Mucosa of stomach (tissue), 1 donor: ENCODE measurements around the gene CCDC13.

Source experiments
- H3K27me3 ChIP-seq: one replicate; pipeline ENCODE4 v1.7.0; 2013; ENCODE audit warnings: mild to moderate bottlenecking, low read length; ENCODE audit not compliant: control insufficient read depth, insufficient read depth
- H3K36me3 ChIP-seq: one replicate; pipeline ENCODE4 v1.7.0; 2013; ENCODE audit warnings: low read length; ENCODE audit not compliant: control insufficient read depth, insufficient read depth
- H3K4me1 ChIP-seq: one replicate; pipeline ENCODE4 v1.7.0; 2013; ENCODE audit warnings: mild to moderate bottlenecking, low read length; ENCODE audit not compliant: control insufficient read depth, insufficient read depth
- H3K4me3 ChIP-seq: one replicate; pipeline ENCODE4 v1.7.0; 2013; ENCODE audit warnings: low read length
- H3K9ac ChIP-seq: one replicate; pipeline ENCODE4 v1.7.0; 2013; ENCODE audit warnings: mild to moderate bottlenecking, low read length, moderate library complexity
- H3K9me3 ChIP-seq: one replicate; pipeline ENCODE4 v1.7.0; 2013; ENCODE audit warnings: mild to moderate bottlenecking, low read length, moderate library complexity; ENCODE audit not compliant: control insufficient read depth
- donor health status: Pancreatic carcinoma.

The CCDC13 gene

GRCh38 chr3:42728668-42729364, 44.2 kb downstream of the CCDC13 start:
- Histone ChIP-seq H3K4me1 (no peaks in the 10 kb centered on the region), H3K27me3 (no peaks in the 10 kb centered on the region), H3K9me3 (no peaks in the 10 kb centered on the region), H3K36me3 (no peaks in the 10 kb centered on the region), H3K9ac (no peak overlapping the region), H3K4me3 (no peak overlapping the region)

DNA sequence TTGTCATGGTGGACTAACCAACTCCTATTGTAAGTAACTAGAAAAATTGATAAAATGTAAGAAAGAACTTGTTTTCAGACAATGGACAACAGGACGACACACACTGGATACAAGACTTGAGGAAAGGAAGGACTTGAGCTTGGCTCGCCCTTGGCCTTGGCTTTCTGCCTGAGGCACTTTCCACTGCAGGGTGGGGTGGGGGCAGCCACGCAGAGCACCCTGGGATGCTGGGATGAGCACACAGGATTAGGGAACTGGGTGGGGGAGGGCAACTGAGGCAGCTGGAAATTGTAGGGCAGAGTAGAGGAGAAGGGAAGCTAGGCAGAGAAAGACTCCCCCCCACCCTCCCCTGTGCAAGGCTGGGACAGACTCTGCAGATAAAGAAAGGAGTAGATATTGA, 45.0 kb downstream of the CCDC13 start:
- Histone ChIP-seq H3K4me3 (no peak overlapping the region), H3K36me3 (no peaks in the 10 kb centered on the region), H3K9ac (no peak overlapping the region), H3K27me3 (no peaks in the 10 kb centered on the region), H3K4me1 (no peaks in the 10 kb centered on the region), H3K9me3 (no peaks in the 10 kb centered on the region)

- Histone ChIP-seq H3K36me3 (no peaks in the 10 kb centered on the region), H3K27me3 (no peaks in the 10 kb centered on the region), H3K9me3 (no peaks in the 10 kb centered on the region), H3K9ac (no peak overlapping the region), H3K4me3 (no peak overlapping the region), H3K4me1 (no peaks in the 10 kb centered on the region)
Measured at GRCh38 chr3:42725454-42725853, 47.6 kb downstream of the CCDC13 start.

DNA sequence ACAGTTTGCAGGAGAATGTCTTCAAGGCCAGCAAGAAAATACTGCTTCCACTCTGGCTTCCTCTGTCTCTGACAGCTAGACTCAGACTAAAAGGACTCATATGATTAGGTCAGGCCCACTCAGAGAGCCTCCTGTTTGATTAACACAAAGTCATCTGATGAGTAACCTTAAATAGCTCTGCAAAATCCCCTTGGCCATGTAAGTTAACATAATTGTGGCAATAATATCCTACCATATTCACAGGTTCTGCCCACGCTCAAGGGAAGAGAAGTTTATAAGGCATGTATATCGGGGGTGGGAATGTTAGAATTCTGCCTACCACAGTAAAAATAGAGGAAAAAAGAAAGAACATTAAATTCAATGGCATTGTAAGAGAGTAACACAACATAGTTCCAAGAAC, 49.8 kb downstream of the CCDC13 start:
- Histone ChIP-seq H3K4me1 (no peaks in the 10 kb centered on the region), H3K9ac (no peak overlapping the region), H3K36me3 (no peaks in the 10 kb centered on the region), H3K9me3 (no peaks in the 10 kb centered on the region), H3K27me3 (no peaks in the 10 kb centered on the region), H3K4me3 (no peak overlapping the region)
